Spleen (tissue), 7 donors: ENCODE results near the gene ACTN4.

Experiments used
- CTCF ChIP-seq, 11 experiments: fragments of 200-600 bp in 7 of 11; fragments of 450-650 bp in 4 of 11; sonication (generic) in 4 of 11; IDR thresholded peaks in 8 of 11; conservative IDR thresholded peaks in 3 of 11; 1 replicate in 7 of 11; 2 replicates in 4 of 11; pipeline versions ENCODE4 v1.4.0 to v1.8.0; 2016 to 2021; ENCODE audit warnings: antibody characterized with exemption in 11 of 11, inconsistent platforms in 4 of 11, mild to moderate bottlenecking in 1 of 11
- POLR2A ChIP-seq, 3 donors: fragments of 450-650 bp; IDR thresholded peaks; one replicate each; pipeline ENCODE4 v1.5.1; 2017; ENCODE audit warnings: antibody characterized with exemption in 3 of 3, mild to moderate bottlenecking in 1 of 3
- POLR2AphosphoS5 ChIP-seq, 3 donors: sonication (generic); formaldehyde crosslinking; IDR thresholded peaks; one replicate each; pipeline ENCODE4 v1.5.1; 2017; ENCODE audit warnings: antibody characterized with exemption in 3 of 3
- donor health status: DM: no; HTN: no; CAD: no; lungs with moderate emphysema.
- donor health status: DM: no; HTN: no; CAD: no.
- donor health status: DM: no; HTN: no; CAD: no.

- no peak for TF ChIP-seq CTCF (IDR thresholded peaks at IDR 0.05 in 8 of 11, conservative IDR thresholded peaks at IDR 0.05 in 3 of 11)
- TF ChIP-seq POLR2AphosphoS5 (IDR thresholded peaks at IDR 0.05), result peak; percentile 65 to 83 (median 81)
- no peak for TF ChIP-seq POLR2A (IDR thresholded peaks at IDR 0.05)
These were observed 58.0 kb downstream of the ACTN4 start for GRCh38 chr19:38705197-38706019.
